Stomach (tissue), 4 donors: Measurements from ENCODE around the gene GLYAT.

Source experiments
- POLR2A ChIP-seq, 4 donors: fragments of 450-650 bp; IDR thresholded peaks; one replicate each; pipeline ENCODE4 v1.6.1; 2016; ENCODE audit warnings: antibody characterized with exemption in 4 of 4, control low read depth in 2 of 4, mild to moderate bottlenecking in 1 of 4, moderate library complexity in 1 of 4
- POLR2AphosphoS5 ChIP-seq, 3 donors: sonication (generic); formaldehyde crosslinking; IDR thresholded peaks; one replicate each; pipeline ENCODE4 v1.6.1; 2016; ENCODE audit warnings: antibody characterized with exemption in 3 of 3
- TF ChIP-seq, protein P1 (sequence below), 7 experiments: fragments of 450-650 bp in 4 of 7; fragments of 200-600 bp in 3 of 7; sonication (generic) in 3 of 7; IDR thresholded peaks; one replicate each; pipeline ENCODE4 v1.5.1; 2016 to 2019; ENCODE audit warnings: antibody characterized with exemption in 7 of 7, control low read depth in 2 of 7, mild to moderate bottlenecking in 1 of 7

- TF ChIP-seq, protein P1, sequence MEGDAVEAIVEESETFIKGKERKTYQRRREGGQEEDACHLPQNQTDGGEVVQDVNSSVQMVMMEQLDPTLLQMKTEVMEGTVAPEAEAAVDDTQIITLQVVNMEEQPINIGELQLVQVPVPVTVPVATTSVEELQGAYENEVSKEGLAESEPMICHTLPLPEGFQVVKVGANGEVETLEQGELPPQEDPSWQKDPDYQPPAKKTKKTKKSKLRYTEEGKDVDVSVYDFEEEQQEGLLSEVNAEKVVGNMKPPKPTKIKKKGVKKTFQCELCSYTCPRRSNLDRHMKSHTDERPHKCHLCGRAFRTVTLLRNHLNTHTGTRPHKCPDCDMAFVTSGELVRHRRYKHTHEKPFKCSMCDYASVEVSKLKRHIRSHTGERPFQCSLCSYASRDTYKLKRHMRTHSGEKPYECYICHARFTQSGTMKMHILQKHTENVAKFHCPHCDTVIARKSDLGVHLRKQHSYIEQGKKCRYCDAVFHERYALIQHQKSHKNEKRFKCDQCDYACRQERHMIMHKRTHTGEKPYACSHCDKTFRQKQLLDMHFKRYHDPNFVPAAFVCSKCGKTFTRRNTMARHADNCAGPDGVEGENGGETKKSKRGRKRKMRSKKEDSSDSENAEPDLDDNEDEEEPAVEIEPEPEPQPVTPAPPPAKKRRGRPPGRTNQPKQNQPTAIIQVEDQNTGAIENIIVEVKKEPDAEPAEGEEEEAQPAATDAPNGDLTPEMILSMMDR (IDR thresholded peaks at IDR 0.05): no peak
- TF ChIP-seq POLR2A (IDR thresholded peaks at IDR 0.05): no peak
- TF ChIP-seq POLR2AphosphoS5 (IDR thresholded peaks at IDR 0.05): no peak
Observed at GRCh38 chr11:58772329-58773285, 40.9 kb upstream of the GLYAT start.
